Neutrophil (primary cell): ENCODE data around the gene HYLS1.
"Not testable (repeated sequence)": the region's sequence is repeated elsewhere in the genome, so short reads cannot be mapped to it uniquely, and the experiment has no call there.

Experiments used
- H3K27ac ChIP-seq: fragments of 200-600 bp; sonication (generic); 2 replicates; pipeline ENCODE4 v1.5.1; 2016; ENCODE audit warnings: mild to moderate bottlenecking, moderate library complexity
- H3K27me3 ChIP-seq: fragments of 200-600 bp; sonication (generic); 2 replicates; pipeline ENCODE4 v1.6.0; 2016; ENCODE audit warnings: mild to moderate bottlenecking
- H3K36me3 ChIP-seq: fragments of 200-600 bp; sonication (generic); 2 replicates; pipeline ENCODE4 v1.5.1; 2017
- H3K4me1 ChIP-seq, 2 experiments: fragments of 200-600 bp in 1 of 2; sonication (generic) in 1 of 2; 1 replicate in 1 of 2; 2 replicates in 1 of 2; pipeline versions ENCODE4 v1.5.1 to v1.6.1; 2013 to 2016; ENCODE audit warnings: low read depth in 1 of 2, low read length in 1 of 2, mild to moderate bottlenecking in 1 of 2, moderate library complexity in 1 of 2; ENCODE audit not compliant: control insufficient read depth in 1 of 2, insufficient read depth in 1 of 2
- H3K4me3 ChIP-seq, 2 experiments: fragments of 200-600 bp in 1 of 2; sonication (generic) in 1 of 2; 1 replicate in 1 of 2; 2 replicates in 1 of 2; pipeline ENCODE4 v1.5.1; 2013 to 2016; ENCODE audit warnings: low read depth in 1 of 2, low read length in 1 of 2, mild to moderate bottlenecking in 1 of 2, moderate library complexity in 1 of 2
- H3K9me3 ChIP-seq: fragments of 200-600 bp; sonication (generic); 2 replicates; pipeline ENCODE4 v1.5.1; 2016
- CTCF ChIP-seq: fragments of 200-600 bp; sonication (generic); IDR thresholded peaks from 2 replicates; pipeline ENCODE4 v1.5.1; 2016; ENCODE audit warnings: antibody characterized with exemption

Gene HYLS1

DNA sequence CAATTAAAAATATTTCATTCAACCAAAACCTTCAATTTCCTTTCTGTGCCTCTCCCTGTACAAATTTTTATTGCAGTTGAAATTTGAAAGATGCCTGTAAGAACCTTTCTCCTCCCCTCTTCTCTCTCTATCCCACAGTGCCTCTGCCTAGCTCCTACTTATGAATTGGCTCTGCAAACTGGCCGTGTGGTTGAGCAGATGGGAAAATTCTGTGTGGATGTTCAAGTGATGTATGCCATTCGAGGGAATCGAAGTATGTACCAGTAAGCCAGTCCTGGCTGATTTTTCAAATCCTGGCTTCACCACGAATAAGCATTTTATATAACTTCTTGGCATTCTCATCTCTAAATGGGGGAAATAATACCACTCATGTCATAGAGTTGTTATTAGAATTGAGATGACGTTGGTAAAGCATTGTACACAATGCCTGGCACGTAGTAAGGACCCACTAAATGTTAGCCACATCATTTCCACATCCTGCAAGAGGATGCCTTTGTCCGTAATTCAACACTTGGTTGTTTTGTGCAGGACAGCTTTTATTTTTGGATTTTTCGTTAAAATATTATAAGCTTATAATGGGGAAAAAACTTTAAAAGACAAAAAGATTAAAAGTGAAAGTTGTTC is 22.9 kb downstream of the HYLS1 start:
- TF ChIP-seq CTCF = no peak
- peaks cover 54% of the 10 kb centered on the region for H3K27me3 ChIP-seq
- H3K27ac ChIP-seq = no peak overlapping the region
- H3K4me1 ChIP-seq = no peaks in the 10 kb centered on the region
- H3K36me3 ChIP-seq = no peaks in the 10 kb centered on the region
- no peak overlapping the region for H3K4me3 ChIP-seq
- H3K9me3 ChIP-seq = no peaks in the 10 kb centered on the region

- not testable (repeated sequence) for H3K4me3 ChIP-seq, H3K27ac ChIP-seq, H3K9me3 ChIP-seq, H3K4me1 ChIP-seq, H3K36me3 ChIP-seq
- H3K27me3 ChIP-seq = peaks cover 34% of the 10 kb centered on the region
Observed at GRCh38 chr11:125914601-125915000, 27.1 kb downstream of the HYLS1 start.

DNA sequence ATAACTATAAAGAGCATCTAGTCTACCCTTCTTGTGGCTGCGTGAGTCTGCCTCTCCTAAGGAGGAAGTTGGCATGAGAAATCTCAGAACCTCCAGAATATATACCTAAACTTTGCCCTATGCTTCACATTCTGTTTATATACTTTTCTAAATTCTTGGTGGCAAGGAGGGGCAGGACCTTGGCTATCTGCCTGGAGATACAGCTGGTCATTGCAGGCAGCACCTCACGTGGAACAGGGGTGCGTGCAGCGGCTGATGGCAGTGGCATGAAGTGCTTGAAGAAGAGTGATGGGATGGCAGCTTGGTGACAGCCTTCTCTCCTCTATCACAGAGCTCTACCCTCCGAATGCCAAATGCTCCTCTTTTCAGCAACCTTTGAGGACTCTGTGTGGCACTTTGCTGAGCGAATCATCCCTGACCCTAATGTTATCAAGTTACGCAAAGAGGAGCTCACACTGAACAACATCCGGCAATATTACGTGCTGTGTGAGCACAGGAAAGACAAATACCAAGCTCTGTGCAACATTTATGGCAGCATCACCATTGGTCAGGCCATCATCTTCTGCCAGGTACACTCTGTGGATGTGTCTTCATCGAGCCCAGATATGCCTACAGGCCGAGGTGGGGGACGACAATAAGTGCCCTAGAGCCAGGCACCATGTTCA is 29.3 kb downstream of the HYLS1 start:
- Histone ChIP-seq H3K36me3 (no peaks in the 10 kb centered on the region), H3K27me3 (peaks cover 23% of the 10 kb centered on the region), H3K4me1 (no peaks in the 10 kb centered on the region), H3K4me3 (no peak overlapping the region), H3K27ac (no peak overlapping the region), H3K9me3 (no peaks in the 10 kb centered on the region)
- no peak for TF ChIP-seq CTCF

DNA sequence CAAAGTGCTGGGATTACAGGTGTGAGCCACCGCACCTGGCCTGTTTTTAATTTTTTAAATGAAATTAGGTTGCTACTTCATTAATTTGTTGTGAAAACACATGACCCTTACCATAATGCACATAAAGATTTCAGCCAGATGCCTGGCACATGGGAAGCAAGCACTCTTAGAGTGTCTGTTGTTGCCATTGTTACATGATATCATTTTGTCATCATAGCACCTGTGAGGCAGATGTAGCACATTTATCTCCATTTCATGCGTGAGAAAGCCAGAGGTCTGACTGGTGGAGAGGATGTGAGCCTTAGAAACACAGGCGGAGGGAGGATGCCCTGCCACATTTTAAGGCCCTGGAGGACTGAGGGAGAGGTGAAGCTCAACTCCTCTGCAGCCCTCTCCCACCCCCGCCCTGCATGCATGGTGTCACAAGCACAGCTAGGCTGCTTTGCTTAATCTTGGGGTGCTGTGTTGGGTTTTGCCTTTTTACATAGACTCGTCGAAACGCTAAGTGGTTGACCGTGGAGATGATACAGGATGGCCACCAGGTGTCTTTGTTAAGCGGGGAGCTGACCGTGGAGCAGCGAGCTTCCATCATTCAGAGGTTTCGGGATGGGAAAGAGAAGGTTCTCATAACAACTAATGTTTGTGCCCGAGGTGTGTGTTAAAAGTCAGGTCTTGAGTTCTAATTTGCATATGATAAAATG is 30.8 kb downstream of the HYLS1 start:
- Histone ChIP-seq H3K4me1 (no peaks in the 10 kb centered on the region), H3K27me3 (peaks cover 28% of the 10 kb centered on the region), H3K4me3 (no peak overlapping the region), H3K27ac (no peak overlapping the region), H3K9me3 (no peaks in the 10 kb centered on the region), H3K36me3 (no peaks in the 10 kb centered on the region)
- TF ChIP-seq CTCF = no peak

- Histone ChIP-seq H3K27ac (no peak overlapping the region), H3K4me1 (no peaks in the 10 kb centered on the region), H3K4me3 (no peak overlapping the region), H3K9me3 (no peaks in the 10 kb centered on the region), H3K36me3 (no peaks in the 10 kb centered on the region), H3K27me3 (peaks cover 28% of the 10 kb centered on the region)
- TF ChIP-seq CTCF = no peak
Observed at GRCh38 chr11:125921042-125921441, 33.6 kb downstream of the HYLS1 start.

DNA sequence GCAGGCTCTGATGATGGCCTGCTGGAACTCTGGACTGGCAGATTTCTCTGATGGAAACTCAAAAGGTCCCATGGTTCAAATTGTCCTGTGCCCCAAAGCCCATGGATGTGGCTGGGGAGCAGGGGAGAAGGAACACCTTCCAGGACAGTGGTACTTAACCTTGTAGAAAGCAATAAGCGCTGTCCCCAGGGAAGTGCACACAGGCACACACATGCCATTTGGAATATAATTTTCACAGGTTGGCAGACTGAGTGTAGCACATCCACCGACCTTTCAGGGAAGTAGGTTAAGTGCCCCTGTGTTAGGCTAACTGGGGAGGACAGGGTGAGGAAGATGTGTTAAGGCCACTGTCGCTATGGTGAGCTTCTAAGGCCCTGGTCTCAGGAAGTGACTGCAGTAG is 34.7 kb downstream of the HYLS1 start:
- Histone ChIP-seq H3K36me3 (no peaks in the 10 kb centered on the region), H3K4me1 (no peaks in the 10 kb centered on the region), H3K27ac (no peak overlapping the region), H3K4me3 (no peak overlapping the region), H3K27me3 (peaks cover 20% of the 10 kb centered on the region), H3K9me3 (no peaks in the 10 kb centered on the region)
- TF ChIP-seq CTCF = no peak
